GM15510 (cell line): Measurements from ENCODE around the gene CCL22.

Experiments
- POLR2A ChIP-seq: IDR thresholded peaks from 3 replicates; pipeline ENCODE4 v1.6.1; 2011; ENCODE audit warnings: borderline replicate concordance; ENCODE audit not compliant: insufficient read length; ENCODE audit errors: extremely low read depth

The CCL22 gene

GRCh38 chr16:57382535-57383275, 24.1 kb downstream of the CCL22 start:
- TF ChIP-seq POLR2A = no peak

- TF ChIP-seq POLR2A = no peak
These were observed 25.0 kb downstream of the CCL22 start for GRCh38 chr16:57383276-57384247.

GRCh38 chr16:57384248-57385070, 25.9 kb downstream of the CCL22 start:
- no peak for TF ChIP-seq POLR2A

GRCh38 chr16:57385083-57385482, 26.5 kb downstream of the CCL22 start:
- no peak for TF ChIP-seq POLR2A

- TF ChIP-seq POLR2A = no peak
These were observed 27.9 kb downstream of the CCL22 start for GRCh38 chr16:57386381-57386951.

GRCh38 chr16:57387598-57388354, 29.2 kb downstream of the CCL22 start:
- no peak for TF ChIP-seq POLR2A

GRCh38 chr16:57388359-57389086, 29.9 kb downstream of the CCL22 start:
- TF ChIP-seq POLR2A = no peak

GRCh38 chr16:57389087-57389468, 30.5 kb downstream of the CCL22 start:
- no peak for TF ChIP-seq POLR2A

GRCh38 chr16:57390636-57391295, 32.2 kb downstream of the CCL22 start:
- TF ChIP-seq POLR2A = no peak

GRCh38 chr16:57391300-57391699, 32.7 kb downstream of the CCL22 start:
- no peak for TF ChIP-seq POLR2A

- TF ChIP-seq POLR2A = no peak
These were observed 33.1 kb downstream of the CCL22 start for GRCh38 chr16:57391708-57392107.

GRCh38 chr16:57392694-57393093, 34.1 kb downstream of the CCL22 start:
- no peak for TF ChIP-seq POLR2A

GRCh38 chr16:57394444-57394843, 35.9 kb downstream of the CCL22 start:
- TF ChIP-seq POLR2A = no peak
